ENCODE data around the gene BOLL.

DNA sequence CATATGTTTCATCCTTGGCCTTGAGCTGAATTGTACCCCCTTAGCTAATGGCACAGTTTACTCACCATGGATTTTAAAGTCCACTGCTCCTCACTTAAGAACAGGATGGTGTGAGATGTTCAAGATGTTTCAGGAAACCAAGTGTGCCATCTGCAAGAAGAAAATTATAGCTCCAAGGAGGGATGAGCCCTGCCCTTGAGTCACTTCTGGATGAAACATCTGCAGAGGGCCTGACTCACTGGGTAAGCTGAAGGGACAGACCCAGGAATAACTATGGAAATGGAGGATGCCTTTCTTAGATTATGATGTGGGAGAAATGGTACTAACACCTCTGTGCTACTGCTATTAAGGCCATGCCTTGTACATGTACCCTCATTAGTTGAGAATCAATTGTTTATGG lies 73.5 kb downstream of the BOLL start:
- TF ChIP-seq, protein P1, sequence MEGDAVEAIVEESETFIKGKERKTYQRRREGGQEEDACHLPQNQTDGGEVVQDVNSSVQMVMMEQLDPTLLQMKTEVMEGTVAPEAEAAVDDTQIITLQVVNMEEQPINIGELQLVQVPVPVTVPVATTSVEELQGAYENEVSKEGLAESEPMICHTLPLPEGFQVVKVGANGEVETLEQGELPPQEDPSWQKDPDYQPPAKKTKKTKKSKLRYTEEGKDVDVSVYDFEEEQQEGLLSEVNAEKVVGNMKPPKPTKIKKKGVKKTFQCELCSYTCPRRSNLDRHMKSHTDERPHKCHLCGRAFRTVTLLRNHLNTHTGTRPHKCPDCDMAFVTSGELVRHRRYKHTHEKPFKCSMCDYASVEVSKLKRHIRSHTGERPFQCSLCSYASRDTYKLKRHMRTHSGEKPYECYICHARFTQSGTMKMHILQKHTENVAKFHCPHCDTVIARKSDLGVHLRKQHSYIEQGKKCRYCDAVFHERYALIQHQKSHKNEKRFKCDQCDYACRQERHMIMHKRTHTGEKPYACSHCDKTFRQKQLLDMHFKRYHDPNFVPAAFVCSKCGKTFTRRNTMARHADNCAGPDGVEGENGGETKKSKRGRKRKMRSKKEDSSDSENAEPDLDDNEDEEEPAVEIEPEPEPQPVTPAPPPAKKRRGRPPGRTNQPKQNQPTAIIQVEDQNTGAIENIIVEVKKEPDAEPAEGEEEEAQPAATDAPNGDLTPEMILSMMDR (IDR thresholded peaks at IDR 0.05; ENCODE audit: low read depth, low read length) = no peak
- no peak for TF ChIP-seq MYC (IDR thresholded peaks at IDR 0.05; ENCODE audit: low read depth, low read length)
